H7 (cell line): ENCODE results near the gene RIN3. TPM values are rescaled to one million over a fixed set of nuclear protein-coding genes. Genes with fewer than 3 reads are reported as not detected.

Experiments used
- DNase-seq: peaks from one replicate; pipeline ENCODE4 v3.0.0; 2012
- H3K27me3 ChIP-seq: 2 replicates; pipeline ENCODE4 v1.6.0; 2011; ENCODE audit warnings: mild to moderate bottlenecking, low read length; ENCODE audit not compliant: control insufficient read depth, insufficient read depth
- H3K36me3 ChIP-seq: replicated peaks from 2 replicates; pipeline ENCODE4 v1.5.1; 2011; ENCODE audit warnings: low read length; ENCODE audit not compliant: control insufficient read depth, insufficient read depth
- H3K4me3 ChIP-seq: 2 replicates; pipeline ENCODE4 v1.5.1; 2011; ENCODE audit warnings: low read depth, mild to moderate bottlenecking, control low read depth, low read length, moderate library complexity; ENCODE audit not compliant: insufficient read depth
- total RNA-seq: library from RNA; depleted of rRNA; stranded (reverse); fragments of >200 nt; shearing (Covaris generic); gene quantifications from 2 replicates; pipeline ENCODE4 v1.2.3, GENCODE V29; 2014

RIN3 gene
- total RNA-seq, 1 experiment from 2014 or later: 0.76 TPM

- DNase-seq: no peak
- Histone ChIP-seq H3K36me3 (no peaks in the 10 kb centered on the region), H3K4me3 (no peak overlapping the region), H3K27me3 (no peaks in the 10 kb centered on the region)
These were observed 29.4 kb downstream of the RIN3 start for GRCh38 chr14:92542766-92543554.

GRCh38 chr14:92544051-92544720 lies 30.6 kb downstream of the RIN3 start:
- DNase-seq: no peak
- no peaks in the 10 kb centered on the region for H3K27me3 ChIP-seq
- H3K4me3 ChIP-seq: no peak overlapping the region
- H3K36me3 ChIP-seq: no peaks in the 10 kb centered on the region

- no peaks in the 10 kb centered on the region for H3K36me3 ChIP-seq
- H3K27me3 ChIP-seq: no peaks in the 10 kb centered on the region
- H3K4me3 ChIP-seq: no peak overlapping the region
- no peak for DNase-seq
These were observed 32.9 kb downstream of the RIN3 start for GRCh38 chr14:92546347-92547053.

GRCh38 chr14:92549105-92549858 lies 35.7 kb downstream of the RIN3 start:
- Histone ChIP-seq H3K4me3 (no peak overlapping the region), H3K36me3 (no peaks in the 10 kb centered on the region), H3K27me3 (no peaks in the 10 kb centered on the region)
- no peak for DNase-seq

GRCh38 chr14:92549859-92550230 lies 36.3 kb downstream of the RIN3 start:
- no peak for DNase-seq
- Histone ChIP-seq H3K27me3 (no peaks in the 10 kb centered on the region), H3K4me3 (no peak overlapping the region), H3K36me3 (no peaks in the 10 kb centered on the region)

GRCh38 chr14:92551044-92551841 lies 37.7 kb downstream of the RIN3 start:
- H3K4me3 ChIP-seq: no peak overlapping the region
- DNase-seq: no peak

GRCh38 chr14:92552066-92552465 lies 38.5 kb downstream of the RIN3 start:
- no peaks in the 10 kb centered on the region for H3K36me3 ChIP-seq
- DNase-seq: no peak
- no peaks in the 10 kb centered on the region for H3K27me3 ChIP-seq
- no peak overlapping the region for H3K4me3 ChIP-seq

More at GRCh38 chr14:92551044-92551841, 37.7 kb downstream of the RIN3 start:
- no peaks in the 10 kb centered on the region for H3K27me3 ChIP-seq
- no peaks in the 10 kb centered on the region for H3K36me3 ChIP-seq

GRCh38 chr14:92553438-92553837 lies 39.9 kb downstream of the RIN3 start:
- DNase-seq: peak; percentile 62
- Histone ChIP-seq H3K27me3 (no peaks in the 10 kb centered on the region), H3K4me3 (no peak overlapping the region), H3K36me3 (no peaks in the 10 kb centered on the region)

GRCh38 chr14:92555465-92556111 lies 42.0 kb downstream of the RIN3 start:
- no peaks in the 10 kb centered on the region for H3K27me3 ChIP-seq
- no peaks in the 10 kb centered on the region for H3K36me3 ChIP-seq
- H3K4me3 ChIP-seq: no peak overlapping the region
- no peak for DNase-seq

GRCh38 chr14:92556255-92556741 lies 42.7 kb downstream of the RIN3 start:
- H3K27me3 ChIP-seq: no peaks in the 10 kb centered on the region
- H3K4me3 ChIP-seq: no peak overlapping the region
- H3K36me3 ChIP-seq: no peaks in the 10 kb centered on the region
- no peak for DNase-seq

- no peak for DNase-seq
- Histone ChIP-seq H3K4me3 (no peak overlapping the region), H3K27me3 (no peaks in the 10 kb centered on the region)
These were observed 43.4 kb downstream of the RIN3 start for GRCh38 chr14:92556863-92557543.

GRCh38 chr14:92557544-92557912 lies 43.9 kb downstream of the RIN3 start:
- Histone ChIP-seq H3K27me3 (no peaks in the 10 kb centered on the region), H3K4me3 (no peak overlapping the region), H3K36me3 (no peaks in the 10 kb centered on the region)
- no peak for DNase-seq

More at GRCh38 chr14:92556863-92557543, 43.4 kb downstream of the RIN3 start:
- H3K36me3 ChIP-seq: no peaks in the 10 kb centered on the region

GRCh38 chr14:92558319-92558718 lies 44.7 kb downstream of the RIN3 start:
- H3K27me3 ChIP-seq: no peaks in the 10 kb centered on the region
- H3K36me3 ChIP-seq: no peaks in the 10 kb centered on the region
- H3K4me3 ChIP-seq: no peak overlapping the region
- no peak for DNase-seq
